HepG2 (cell line): ENCODE data around the gene PEX7. TPM values are rescaled to one million over a fixed set of nuclear protein-coding genes. Genes with fewer than 3 reads are reported as not detected.

Source experiments
- ATAC-seq: fragments of 200-7000 bp; cut with Tn5 transposase; 3 replicates; pipeline ENCODE4 v1.9.1; 2020; ENCODE audit warnings: mild to moderate bottlenecking, moderate library complexity
- BruUV-seq: library from RNA; stranded (reverse); fragments of 400-500 nt; replicated peaks from 2 replicates; lab custom pipeline; 2021; lab: Mats Ljungman, UMichigan
- CTCF ChIA-PET: fragments of 300-600 bp; formaldehyde crosslinking; extraction: SDS; loops from one replicate; lab custom pipeline; 2021; ENCODE audit warnings: low total read pairs, inconsistent platforms, low intra/inter-chr PET ratio; lab: Yijun Ruan, JAX
- POLR2A ChIA-PET: fragments of 350-600 bp; sonication (Branson Sonifier 250); formaldehyde crosslinking; loops from one replicate; lab custom pipeline; 2020; ENCODE audit warnings: antibody characterized with exemption, inconsistent platforms; lab: Yijun Ruan, JAX
- DNase-seq: peaks from one replicate; pipeline ENCODE4 v3.0.0-alpha.2; 2015; ENCODE audit warnings: low spot score
- FAIRE-seq: peaks from 3 replicates; lab custom pipeline; 2011; peaks lifted over from hg19 to GRCh38; lab: Jason Lieb, UNC
- H2AFZ ChIP-seq: one replicate; pipeline ENCODE4 v1.6.1; 2011; ENCODE audit warnings: low read length, inconsistent platforms
- H3K27ac ChIP-seq: fragments of 300-600 bp; 3 replicates; pipeline ENCODE4 v1.8.0; 2011; ENCODE audit warnings: mixed run types, mild to moderate bottlenecking, mixed read lengths, low read length, inconsistent platforms; ENCODE audit not compliant: insufficient read depth; ENCODE audit errors: extremely low read length
- H3K27me3 ChIP-seq, 2 experiments: fragments of 200-600 bp in 1 of 2; 2 replicates in 1 of 2; 3 replicates in 1 of 2; pipeline versions ENCODE4 v1.6.0 to v1.8.0; 2011; ENCODE audit warnings: low read length in 2 of 2, mild to moderate bottlenecking in 2 of 2, moderate library complexity in 2 of 2, inconsistent platforms in 1 of 2; ENCODE audit not compliant: insufficient read depth in 2 of 2, control insufficient read depth in 1 of 2
- H3K36me3 ChIP-seq, 2 experiments: fragments of 200-600 bp in 1 of 2; replicated peaks in 1 of 2; 2 replicates in 1 of 2; 3 replicates in 1 of 2; pipeline versions ENCODE4 v1.5.1 to v1.8.0; 2011; ENCODE audit warnings: low read length in 2 of 2, inconsistent platforms in 1 of 2; ENCODE audit not compliant: insufficient read depth in 2 of 2, control insufficient read depth in 1 of 2
- H3K4me1 ChIP-seq: 2 replicates; pipeline ENCODE4 v1.5.1; 2012; ENCODE audit warnings: low read length, inconsistent platforms; ENCODE audit not compliant: insufficient read depth
- H3K4me2 ChIP-seq: 2 replicates; pipeline ENCODE4 v1.6.0; 2011; ENCODE audit warnings: low read depth, low read length, inconsistent platforms
- H3K4me3 ChIP-seq, 3 experiments: fragments of 200-600 bp in 1 of 3; sonication (generic), shearing (Covaris generic) in 1 of 3; replicated peaks in 1 of 3; 2 replicates each; pipeline ENCODE4 v1.5.1; 2011 to 2016; ENCODE audit warnings: low read length in 3 of 3, inconsistent platforms in 2 of 3, low read depth in 2 of 3, mild to moderate bottlenecking in 2 of 3, control low read depth in 1 of 3, mixed read lengths in 1 of 3; ENCODE audit not compliant: insufficient read depth in 1 of 3
- H3K79me2 ChIP-seq: one replicate; pipeline ENCODE4 v1.6.1; 2011; ENCODE audit warnings: low read length, inconsistent platforms; ENCODE audit not compliant: insufficient read depth
- H3K9ac ChIP-seq: 2 replicates; pipeline ENCODE4 v1.6.0; 2011; ENCODE audit warnings: mild to moderate bottlenecking, low read depth, low read length, inconsistent platforms; ENCODE audit not compliant: insufficient read depth
- H3K9me3 ChIP-seq: 2 replicates; pipeline ENCODE4 v1.5.1; 2012; ENCODE audit warnings: mild to moderate bottlenecking, low read length
- H4K20me1 ChIP-seq: 2 replicates; pipeline ENCODE4 v1.6.0; 2011; ENCODE audit warnings: inconsistent platforms, mild to moderate bottlenecking, low read length, moderate library complexity; ENCODE audit not compliant: insufficient read depth
- ATM ChIP-seq: fragments of 450-650 bp; IDR thresholded peaks from 2 replicates; pipeline ENCODE4 v1.7.1; 2017; ENCODE audit warnings: mild to moderate bottlenecking, borderline replicate concordance
- HOXA7 ChIP-seq: sonication (generic); formaldehyde crosslinking; IDR thresholded peaks from 2 replicates; pipeline ENCODE4 v1.8.1; 2022; ENCODE audit warnings: mild to moderate bottlenecking, missing genetic modification reagents, moderate library complexity
- JARID2 ChIP-seq: sonication (generic); formaldehyde crosslinking; IDR thresholded peaks from 2 replicates; pipeline ENCODE4 v1.8.1; 2023; ENCODE audit warnings: missing genetic modification reagents, inconsistent platforms; ENCODE audit not compliant: insufficient replicate concordance
- MED13 ChIP-seq: sonication (generic); formaldehyde crosslinking; IDR thresholded peaks from 2 replicates; pipeline ENCODE4 v1.5.0; 2020; ENCODE audit warnings: missing genetic modification reagents
- NCOA5 ChIP-seq: sonication (generic); formaldehyde crosslinking; IDR thresholded peaks from 2 replicates; pipeline ENCODE4 v1.4.0; 2020; ENCODE audit warnings: missing genetic modification reagents
- ZNF138 ChIP-seq: sonication (generic); formaldehyde crosslinking; IDR thresholded peaks from 2 replicates; pipeline ENCODE4 v1.5.0; 2020; ENCODE audit warnings: mild to moderate bottlenecking, low read depth, missing genetic modification reagents
- ZNF205 ChIP-seq: IDR thresholded peaks from 2 replicates; pipeline ENCODE4 v1.6.1; 2018; ENCODE audit warnings: missing biosample characterization, missing genetic modification reagents
- ZNF24 ChIP-seq: fragments of 450-650 bp; IDR thresholded peaks from 2 replicates; pipeline ENCODE4 v1.6.1; 2017; ENCODE audit warnings: antibody characterized with exemption, mild to moderate bottlenecking
- WGBS: methylation state at CpG from one replicate; pipeline ENCODE4 v1.1.6; 2017; ENCODE audit warnings: low lambda C conversion rate; 5-methylcytosine and 5-hydroxymethylcytosine counted together
- in situ Hi-C: cut with HindIII; loops from 2 replicates; pipeline ENCODE4 v1.10.0; 2017; ENCODE audit warnings: low pct_unique_long_range_greater_than_20kb; ENCODE audit not compliant: extremely low pct_ligation_motif_present
- intact Hi-C: fragments of 100-400 bp; cut with micrococcal nuclease; formaldehyde crosslinking; loops from one replicate; pipeline ENCODE4 v1.10.0; 2022; ENCODE audit not compliant: unreplicated experiment
- polyA plus RNA-seq, 8 experiments: library from polyadenylated mRNA; depleted of rRNA in 3 of 8; stranded (reverse) in 7 of 8; unstranded in 1 of 8; fragments of >200 nt; fragmentation: Illumina TruSeq in 4 of 8; extraction: Trizol in 4 of 8; gene quantifications; 2 replicates each; pipeline versions ENCODE4 v1.2.1 to v1.2.3, GENCODE V29; 2011 to 2016; ENCODE audit warnings: low read depth in 4 of 8, missing spikeins in 1 of 8, mixed read lengths in 1 of 8; ENCODE audit not compliant: insufficient read depth in 1 of 8
- total RNA-seq, 5 experiments: library from RNA; depleted of rRNA; stranded (reverse); fragments of >200 nt; fragmentation: Illumina TruSeq; extraction: Trizol; gene quantifications; 2 replicates each; pipeline ENCODE4 v1.2.3, GENCODE V29; 2016; ENCODE audit warnings: low read depth in 1 of 5
- TF ChIP-seq, protein P1 (sequence below): IDR thresholded peaks from 2 replicates; pipeline ENCODE4 v1.6.1; 2012; ENCODE audit warnings: low read length, improper control_type of control experiment
- TF ChIP-seq, protein P2 (sequence below): sonication (generic); formaldehyde crosslinking; IDR thresholded peaks from 2 replicates; pipeline ENCODE4 v1.9.0; 2022; ENCODE audit warnings: missing genetic modification reagents, mild to moderate bottlenecking, borderline replicate concordance
- TF ChIP-seq, protein P3 (sequence below): sonication (generic); formaldehyde crosslinking; IDR thresholded peaks from 2 replicates; pipeline ENCODE4 v1.4.0; 2020; ENCODE audit warnings: mild to moderate bottlenecking, missing genetic modification reagents
- TF ChIP-seq, protein P4 (sequence below): sonication (generic); formaldehyde crosslinking; IDR thresholded peaks from 2 replicates; pipeline ENCODE4 v1.5.1; 2020; ENCODE audit warnings: mild to moderate bottlenecking, missing genetic modification reagents, borderline replicate concordance

Gene PEX7
- total and polyA plus RNA-seq, 2 of the 13 experiments (the other 11 are each of a cell fraction or from before 2014, with no cell fraction given): 0.04 to 0.53 TPM

DNA sequence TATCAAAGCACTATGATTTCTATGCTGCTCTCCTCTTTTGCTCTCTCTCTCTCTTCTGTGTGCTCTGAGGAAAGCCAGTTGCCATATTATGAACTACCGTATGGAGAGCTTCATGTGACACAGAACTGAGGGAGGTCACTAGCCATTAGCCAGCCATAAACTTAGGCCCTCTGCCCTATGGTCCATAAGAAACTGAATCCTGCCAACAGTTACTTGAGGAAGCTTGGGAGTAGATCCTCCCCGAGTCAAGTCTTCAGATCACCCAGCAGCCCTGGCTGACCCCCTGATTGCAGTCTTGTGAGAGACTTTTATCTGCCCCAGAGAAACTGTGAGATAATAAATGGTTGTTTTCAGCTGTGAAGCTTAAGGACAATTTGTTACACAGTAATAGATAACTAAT is 5.7 kb upstream of the PEX7 start:
- Histone ChIP-seq H4K20me1 (no peaks in the 10 kb centered on the region), H2AFZ (no peak overlapping the region), H3K9ac (no peak overlapping the region), H3K4me1 (no peaks in the 10 kb centered on the region), H3K4me3 (no peak overlapping the region), H3K79me2 (no peaks in the 10 kb centered on the region), H3K27ac (no peak overlapping the region), H3K4me2 (no peak overlapping the region), H3K9me3 (no peaks in the 10 kb centered on the region), H3K36me3 (no peaks in the 10 kb centered on the region), H3K27me3 (no peaks in the 10 kb centered on the region)
- FAIRE-seq: no peak
- DNase-seq: no peak
- intact Hi-C loops: no loop called here
- ATAC-seq: no peak
- CTCF ChIA-PET: no interaction called here
- POLR2A ChIA-PET: no interaction called here
- WGBS: 0% methylated on average over 2 of the region's 2 CpGs
- in situ Hi-C loops: no loop called here
- BruUV-seq: no TSS peak
- TF ChIP-seq, protein P1, sequence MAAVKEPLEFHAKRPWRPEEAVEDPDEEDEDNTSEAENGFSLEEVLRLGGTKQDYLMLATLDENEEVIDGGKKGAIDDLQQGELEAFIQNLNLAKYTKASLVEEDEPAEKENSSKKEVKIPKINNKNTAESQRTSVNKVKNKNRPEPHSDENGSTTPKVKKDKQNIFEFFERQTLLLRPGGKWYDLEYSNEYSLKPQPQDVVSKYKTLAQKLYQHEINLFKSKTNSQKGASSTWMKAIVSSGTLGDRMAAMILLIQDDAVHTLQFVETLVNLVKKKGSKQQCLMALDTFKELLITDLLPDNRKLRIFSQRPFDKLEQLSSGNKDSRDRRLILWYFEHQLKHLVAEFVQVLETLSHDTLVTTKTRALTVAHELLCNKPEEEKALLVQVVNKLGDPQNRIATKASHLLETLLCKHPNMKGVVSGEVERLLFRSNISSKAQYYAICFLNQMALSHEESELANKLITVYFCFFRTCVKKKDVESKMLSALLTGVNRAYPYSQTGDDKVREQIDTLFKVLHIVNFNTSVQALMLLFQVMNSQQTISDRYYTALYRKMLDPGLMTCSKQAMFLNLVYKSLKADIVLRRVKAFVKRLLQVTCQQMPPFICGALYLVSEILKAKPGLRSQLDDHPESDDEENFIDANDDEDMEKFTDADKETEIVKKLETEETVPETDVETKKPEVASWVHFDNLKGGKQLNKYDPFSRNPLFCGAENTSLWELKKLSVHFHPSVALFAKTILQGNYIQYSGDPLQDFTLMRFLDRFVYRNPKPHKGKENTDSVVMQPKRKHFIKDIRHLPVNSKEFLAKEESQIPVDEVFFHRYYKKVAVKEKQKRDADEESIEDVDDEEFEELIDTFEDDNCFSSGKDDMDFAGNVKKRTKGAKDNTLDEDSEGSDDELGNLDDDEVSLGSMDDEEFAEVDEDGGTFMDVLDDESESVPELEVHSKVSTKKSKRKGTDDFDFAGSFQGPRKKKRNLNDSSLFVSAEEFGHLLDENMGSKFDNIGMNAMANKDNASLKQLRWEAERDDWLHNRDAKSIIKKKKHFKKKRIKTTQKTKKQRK: no peak
- TF ChIP-seq ATM: no peak
- TF ChIP-seq, protein P2, sequence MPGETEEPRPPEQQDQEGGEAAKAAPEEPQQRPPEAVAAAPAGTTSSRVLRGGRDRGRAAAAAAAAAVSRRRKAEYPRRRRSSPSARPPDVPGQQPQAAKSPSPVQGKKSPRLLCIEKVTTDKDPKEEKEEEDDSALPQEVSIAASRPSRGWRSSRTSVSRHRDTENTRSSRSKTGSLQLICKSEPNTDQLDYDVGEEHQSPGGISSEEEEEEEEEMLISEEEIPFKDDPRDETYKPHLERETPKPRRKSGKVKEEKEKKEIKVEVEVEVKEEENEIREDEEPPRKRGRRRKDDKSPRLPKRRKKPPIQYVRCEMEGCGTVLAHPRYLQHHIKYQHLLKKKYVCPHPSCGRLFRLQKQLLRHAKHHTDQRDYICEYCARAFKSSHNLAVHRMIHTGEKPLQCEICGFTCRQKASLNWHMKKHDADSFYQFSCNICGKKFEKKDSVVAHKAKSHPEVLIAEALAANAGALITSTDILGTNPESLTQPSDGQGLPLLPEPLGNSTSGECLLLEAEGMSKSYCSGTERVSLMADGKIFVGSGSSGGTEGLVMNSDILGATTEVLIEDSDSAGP (CRISPR knock-in tag): no peak
- no peak for TF ChIP-seq ZNF205 (CRISPR knock-in tag)
- no peak for TF ChIP-seq ZNF138
- TF ChIP-seq, protein P3, sequence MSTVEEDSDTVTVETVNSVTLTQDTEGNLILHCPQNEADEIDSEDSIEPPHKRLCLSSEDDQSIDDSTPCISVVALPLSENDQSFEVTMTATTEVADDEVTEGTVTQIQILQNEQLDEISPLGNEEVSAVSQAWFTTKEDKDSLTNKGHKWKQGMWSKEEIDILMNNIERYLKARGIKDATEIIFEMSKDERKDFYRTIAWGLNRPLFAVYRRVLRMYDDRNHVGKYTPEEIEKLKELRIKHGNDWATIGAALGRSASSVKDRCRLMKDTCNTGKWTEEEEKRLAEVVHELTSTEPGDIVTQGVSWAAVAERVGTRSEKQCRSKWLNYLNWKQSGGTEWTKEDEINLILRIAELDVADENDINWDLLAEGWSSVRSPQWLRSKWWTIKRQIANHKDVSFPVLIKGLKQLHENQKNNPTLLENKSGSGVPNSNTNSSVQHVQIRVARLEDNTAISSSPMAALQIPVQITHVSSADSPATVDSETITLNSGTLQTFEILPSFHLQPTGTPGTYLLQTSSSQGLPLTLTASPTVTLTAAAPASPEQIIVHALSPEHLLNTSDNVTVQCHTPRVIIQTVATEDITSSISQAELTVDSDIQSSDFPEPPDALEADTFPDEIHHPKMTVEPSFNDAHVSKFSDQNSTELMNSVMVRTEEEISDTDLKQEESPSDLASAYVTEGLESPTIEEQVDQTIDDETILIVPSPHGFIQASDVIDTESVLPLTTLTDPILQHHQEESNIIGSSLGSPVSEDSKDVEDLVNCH (CRISPR knock-in tag): no peak
- TF ChIP-seq HOXA7: no peak
- TF ChIP-seq ZNF24: no peak
- TF ChIP-seq NCOA5: no peak
- no peak for TF ChIP-seq JARID2 (CRISPR knock-in tag)
- no peak for TF ChIP-seq MED13 (CRISPR knock-in tag)
- TF ChIP-seq, protein P4, sequence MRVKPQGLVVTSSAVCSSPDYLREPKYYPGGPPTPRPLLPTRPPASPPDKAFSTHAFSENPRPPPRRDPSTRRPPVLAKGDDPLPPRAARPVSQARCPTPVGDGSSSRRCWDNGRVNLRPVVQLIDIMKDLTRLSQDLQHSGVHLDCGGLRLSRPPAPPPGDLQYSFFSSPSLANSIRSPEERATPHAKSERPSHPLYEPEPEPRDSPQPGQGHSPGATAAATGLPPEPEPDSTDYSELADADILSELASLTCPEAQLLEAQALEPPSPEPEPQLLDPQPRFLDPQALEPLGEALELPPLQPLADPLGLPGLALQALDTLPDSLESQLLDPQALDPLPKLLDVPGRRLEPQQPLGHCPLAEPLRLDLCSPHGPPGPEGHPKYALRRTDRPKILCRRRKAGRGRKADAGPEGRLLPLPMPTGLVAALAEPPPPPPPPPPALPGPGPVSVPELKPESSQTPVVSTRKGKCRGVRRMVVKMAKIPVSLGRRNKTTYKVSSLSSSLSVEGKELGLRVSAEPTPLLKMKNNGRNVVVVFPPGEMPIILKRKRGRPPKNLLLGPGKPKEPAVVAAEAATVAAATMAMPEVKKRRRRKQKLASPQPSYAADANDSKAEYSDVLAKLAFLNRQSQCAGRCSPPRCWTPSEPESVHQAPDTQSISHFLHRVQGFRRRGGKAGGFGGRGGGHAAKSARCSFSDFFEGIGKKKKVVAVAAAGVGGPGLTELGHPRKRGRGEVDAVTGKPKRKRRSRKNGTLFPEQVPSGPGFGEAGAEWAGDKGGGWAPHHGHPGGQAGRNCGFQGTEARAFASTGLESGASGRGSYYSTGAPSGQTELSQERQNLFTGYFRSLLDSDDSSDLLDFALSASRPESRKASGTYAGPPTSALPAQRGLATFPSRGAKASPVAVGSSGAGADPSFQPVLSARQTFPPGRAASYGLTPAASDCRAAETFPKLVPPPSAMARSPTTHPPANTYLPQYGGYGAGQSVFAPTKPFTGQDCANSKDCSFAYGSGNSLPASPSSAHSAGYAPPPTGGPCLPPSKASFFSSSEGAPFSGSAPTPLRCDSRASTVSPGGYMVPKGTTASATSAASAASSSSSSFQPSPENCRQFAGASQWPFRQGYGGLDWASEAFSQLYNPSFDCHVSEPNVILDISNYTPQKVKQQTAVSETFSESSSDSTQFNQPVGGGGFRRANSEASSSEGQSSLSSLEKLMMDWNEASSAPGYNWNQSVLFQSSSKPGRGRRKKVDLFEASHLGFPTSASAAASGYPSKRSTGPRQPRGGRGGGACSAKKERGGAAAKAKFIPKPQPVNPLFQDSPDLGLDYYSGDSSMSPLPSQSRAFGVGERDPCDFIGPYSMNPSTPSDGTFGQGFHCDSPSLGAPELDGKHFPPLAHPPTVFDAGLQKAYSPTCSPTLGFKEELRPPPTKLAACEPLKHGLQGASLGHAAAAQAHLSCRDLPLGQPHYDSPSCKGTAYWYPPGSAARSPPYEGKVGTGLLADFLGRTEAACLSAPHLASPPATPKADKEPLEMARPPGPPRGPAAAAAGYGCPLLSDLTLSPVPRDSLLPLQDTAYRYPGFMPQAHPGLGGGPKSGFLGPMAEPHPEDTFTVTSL (CRISPR knock-in tag): no peak
